HG03196 (cell line): ENCODE data around the gene ARID1B.
"Not testable (repeated sequence)": the region's sequence is repeated elsewhere in the genome, so short reads cannot be mapped to it uniquely, and the experiment has no call there.

Experiments used
- ATAC-seq: cut with Tn5 transposase; IDR thresholded peaks from one replicate; pipeline ENCODE4 v1.9.1; 2021; ENCODE audit not compliant: unreplicated experiment

ARID1B gene

DNA sequence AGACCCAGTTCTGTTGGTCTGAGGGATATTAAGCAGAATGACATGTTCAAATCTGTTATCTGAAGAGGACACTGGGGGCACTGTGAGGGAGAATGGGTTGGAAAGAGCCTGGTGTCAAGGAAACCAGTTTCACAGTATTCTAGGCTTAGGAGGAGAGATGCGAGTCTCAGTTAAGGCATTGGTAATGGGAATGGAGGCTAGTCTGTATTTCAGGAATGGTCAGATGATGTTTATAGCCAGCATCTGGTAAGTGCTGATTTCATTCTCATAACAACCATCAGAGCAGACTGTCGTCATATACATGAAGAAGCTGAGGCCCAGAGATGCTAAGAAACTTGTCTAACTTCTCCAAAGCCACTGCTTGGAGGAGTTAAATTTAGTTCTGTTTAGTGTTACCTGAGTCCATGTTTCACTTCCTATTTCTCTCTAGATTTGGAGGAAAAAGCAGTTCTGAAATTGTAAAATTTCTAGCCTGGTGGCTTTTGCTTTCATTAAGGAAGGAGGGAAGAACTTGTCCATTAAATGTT, 242.0 kb downstream of the ARID1B start:
- ATAC-seq = no peak

DNA sequence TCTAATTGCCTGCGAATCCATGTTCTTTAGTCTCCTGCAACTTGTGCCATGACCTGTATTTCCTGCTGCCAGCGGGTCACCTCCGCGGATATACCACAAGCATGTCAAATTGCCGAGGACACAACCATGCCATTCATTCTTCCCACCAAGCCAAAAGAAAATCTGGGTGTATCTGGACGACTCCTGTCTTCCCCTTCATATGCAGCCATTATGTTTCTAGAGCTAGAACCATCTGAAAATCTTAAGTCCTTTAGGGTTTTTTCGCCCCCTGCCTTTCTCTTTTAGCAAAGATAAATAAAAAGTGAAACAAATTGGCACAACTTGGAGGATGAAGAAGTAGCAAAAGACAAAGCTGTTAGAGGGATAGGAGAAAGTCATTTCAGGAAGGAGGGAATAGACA, 242.6 kb downstream of the ARID1B start:
- no peak for ATAC-seq

DNA sequence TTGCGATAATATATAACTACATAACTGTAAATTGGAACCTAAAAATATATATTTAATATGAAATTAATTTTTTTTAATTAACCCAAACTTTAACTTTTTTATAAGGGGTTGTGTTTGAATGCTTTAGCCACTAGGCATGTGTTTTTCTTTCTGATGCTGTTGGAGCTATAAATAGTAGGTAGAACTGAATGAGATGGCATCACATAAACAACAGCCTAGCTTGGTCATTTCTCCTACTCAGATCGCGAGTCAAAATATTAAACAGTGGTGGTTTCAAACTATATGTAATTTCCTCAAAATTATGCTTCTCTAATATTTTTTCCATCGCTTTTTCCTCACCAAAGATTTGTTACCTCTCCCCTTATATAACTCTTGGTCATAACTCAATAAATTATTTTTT, 243.2 kb downstream of the ARID1B start:
- no peak for ATAC-seq

DNA sequence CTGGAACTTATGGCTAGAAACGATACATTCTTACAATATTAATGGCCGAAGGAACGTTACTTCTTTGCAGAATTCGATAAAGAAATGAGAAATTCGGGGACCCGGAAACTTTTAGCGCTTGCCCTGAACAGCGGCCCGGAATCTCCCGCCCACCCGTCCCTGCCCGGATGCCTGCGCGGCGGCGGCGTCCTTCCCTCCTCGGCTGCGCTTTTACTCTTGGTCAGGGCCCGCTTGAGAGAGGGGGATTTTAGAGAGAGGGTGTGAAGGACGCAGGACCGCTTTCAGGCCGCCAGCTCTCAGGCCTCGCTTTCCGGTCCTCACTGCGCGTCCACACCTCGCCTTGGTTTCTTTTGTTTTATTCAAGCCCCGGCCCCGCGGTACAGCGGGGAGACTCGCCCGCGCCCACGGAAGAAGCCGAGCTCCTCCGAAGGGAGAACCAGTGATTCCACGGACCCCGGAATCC, 243.7 kb downstream of the ARID1B start:
- peak; percentile 38 for ATAC-seq

DNA sequence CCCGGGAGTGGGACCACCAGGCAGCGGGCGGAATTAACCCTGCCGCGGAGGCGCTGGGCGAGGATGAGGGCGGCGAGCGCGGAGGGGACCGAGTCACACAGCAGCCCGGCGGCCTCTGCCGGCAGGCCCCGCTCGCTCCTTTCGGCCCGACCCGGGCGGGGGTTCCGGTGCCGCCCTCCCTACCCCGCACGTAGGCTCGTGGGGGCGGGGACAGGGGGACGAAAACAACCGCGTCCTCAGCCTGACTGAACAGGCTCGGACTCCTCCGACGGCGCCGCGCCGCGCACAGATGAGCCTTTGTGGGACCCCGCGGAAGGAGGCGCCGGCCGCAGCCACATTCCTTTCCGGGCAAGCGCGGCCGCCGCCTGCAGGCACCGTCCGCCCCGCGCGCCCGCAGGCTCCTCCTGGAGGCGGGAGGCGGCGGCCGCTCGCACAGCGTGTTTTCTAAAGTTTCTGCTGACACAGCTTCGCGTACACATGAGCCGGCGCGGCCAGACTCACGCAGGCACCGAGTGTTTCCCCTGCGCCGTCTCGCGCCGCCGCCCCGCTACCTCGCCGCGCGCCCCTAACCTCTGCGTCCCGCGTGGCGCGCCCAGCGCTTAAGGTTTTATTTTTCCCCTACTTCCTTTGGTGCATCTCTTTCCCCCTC, 244.3 kb downstream of the ARID1B start:
- ATAC-seq = peak; percentile 81

DNA sequence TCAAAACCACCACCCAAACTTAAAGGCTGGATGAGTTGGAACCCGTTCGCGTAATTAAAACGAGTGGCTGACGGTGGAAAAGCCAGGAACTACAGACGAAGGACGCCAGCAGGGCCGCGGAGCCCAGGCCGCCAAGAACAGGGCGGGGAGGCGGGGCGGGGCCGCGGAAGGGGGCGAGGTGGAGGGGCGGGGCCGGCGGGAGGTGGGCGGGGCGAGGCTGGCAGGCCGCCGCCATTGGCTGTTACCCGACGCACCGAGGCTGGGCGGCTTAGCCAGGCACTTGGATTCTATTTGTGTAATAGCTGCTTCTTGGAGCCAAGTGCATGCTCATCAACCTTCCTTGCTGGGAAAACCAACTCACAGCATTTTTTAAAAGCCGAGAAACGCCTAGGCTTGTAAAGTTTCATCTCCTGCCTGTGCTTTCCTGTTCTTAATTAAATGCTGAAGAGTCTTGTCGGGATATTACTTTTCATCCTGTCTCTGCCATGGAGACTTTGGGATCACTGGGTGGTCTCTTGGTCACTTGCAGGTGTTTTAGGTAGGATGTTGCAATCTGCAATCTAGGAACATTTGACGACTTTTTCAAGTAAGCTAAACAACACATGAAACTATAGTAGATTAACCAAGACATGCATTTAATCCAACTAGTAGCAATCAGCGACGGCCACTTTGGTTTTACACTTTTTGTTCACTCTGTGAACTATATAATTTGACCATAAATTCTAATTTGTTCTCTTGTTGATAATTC, 245.0 kb downstream of the ARID1B start:
- ATAC-seq = peak; percentile 38

DNA sequence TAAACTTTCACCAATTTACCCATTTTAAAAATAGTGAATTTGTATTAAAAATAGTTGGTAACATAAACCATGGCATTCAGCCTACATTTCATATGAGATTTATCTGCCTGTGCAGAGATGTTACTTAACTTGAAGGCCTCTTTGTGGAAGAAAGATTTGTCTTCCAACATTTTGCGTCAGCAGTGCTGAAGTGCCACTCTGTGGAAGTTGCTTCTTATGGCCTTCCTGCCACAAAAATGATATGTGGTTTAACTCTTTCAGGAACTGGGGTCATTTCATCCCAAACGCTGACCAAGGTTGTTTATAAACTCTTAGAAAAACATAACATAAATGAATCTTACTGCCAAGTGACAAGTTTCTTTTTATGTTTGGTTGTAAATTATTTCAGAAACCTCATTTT, 246.8 kb downstream of the ARID1B start:
- ATAC-seq = no peak

DNA sequence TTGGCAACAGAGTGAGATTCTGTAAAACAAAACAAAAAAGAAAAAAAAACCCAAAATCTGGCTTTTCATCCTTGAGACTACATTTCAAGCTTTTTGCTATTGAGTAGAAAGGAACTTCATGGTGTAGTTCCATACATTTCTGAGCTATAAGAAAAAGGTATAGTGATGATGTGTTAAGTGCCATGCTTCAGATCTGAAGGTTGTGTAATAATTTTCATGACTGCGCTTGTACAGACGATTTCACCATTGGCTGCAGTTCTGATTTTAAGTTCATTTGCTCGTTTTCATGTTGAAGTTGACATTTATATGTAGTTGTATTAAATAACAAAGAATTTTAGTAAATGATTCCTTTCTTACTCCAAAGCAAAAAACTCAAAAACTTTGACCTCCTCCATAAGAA, 247.6 kb downstream of the ARID1B start:
- ATAC-seq = no peak

DNA sequence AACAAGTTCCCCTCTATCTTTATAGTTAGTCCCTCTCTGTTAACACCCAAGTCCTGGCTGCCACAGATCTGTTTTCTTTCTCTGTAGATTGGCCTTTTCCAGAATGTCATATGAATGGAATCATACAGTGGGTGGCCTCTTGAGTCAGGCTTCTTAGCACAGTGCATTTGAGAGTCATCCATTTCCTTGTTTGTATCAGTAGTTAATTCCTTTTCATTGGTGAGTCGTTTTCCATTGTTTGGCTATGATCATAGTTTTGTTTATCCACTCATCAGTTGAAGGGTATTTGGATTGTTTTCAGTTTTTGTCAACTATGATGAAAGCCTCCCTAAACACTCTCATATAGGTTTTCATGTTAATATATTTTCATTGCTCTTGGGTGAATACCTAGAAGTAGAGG, 248.3 kb downstream of the ARID1B start:
- ATAC-seq = no peak

DNA sequence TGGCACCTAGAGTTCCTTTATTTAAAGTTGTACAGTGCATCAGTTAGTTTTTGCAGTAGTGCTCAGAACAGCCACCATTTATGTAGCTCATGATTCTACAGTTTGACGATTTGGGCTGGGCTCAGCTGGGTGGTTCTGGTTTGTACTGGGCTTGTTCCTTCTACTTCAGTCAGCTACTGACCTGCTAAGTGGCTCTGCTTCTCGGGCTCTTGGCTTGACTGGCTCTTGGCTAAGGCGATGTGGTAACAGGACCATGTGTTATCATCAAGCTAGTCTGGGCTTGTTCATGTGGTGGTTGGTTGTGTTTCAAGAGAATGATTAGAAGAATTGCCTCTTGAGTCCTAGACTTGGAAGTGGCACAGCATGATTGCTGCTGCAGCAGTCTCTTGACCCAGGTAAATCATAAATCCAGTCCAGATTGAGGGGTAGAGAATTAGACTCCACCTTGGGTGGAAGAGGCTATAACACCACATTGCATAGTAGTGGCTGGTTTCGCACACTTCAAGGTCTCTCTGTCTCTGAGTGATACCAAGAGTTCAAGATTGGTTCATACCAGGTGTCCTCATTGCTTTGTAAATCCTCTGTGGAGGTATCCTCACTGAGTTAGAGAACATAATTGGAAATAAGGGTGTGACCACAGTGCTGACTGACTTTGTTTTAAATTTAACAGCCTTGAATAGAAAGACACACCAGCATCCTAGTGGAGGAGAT, 253.0 kb downstream of the ARID1B start:
- peak; percentile 60 for ATAC-seq

DNA sequence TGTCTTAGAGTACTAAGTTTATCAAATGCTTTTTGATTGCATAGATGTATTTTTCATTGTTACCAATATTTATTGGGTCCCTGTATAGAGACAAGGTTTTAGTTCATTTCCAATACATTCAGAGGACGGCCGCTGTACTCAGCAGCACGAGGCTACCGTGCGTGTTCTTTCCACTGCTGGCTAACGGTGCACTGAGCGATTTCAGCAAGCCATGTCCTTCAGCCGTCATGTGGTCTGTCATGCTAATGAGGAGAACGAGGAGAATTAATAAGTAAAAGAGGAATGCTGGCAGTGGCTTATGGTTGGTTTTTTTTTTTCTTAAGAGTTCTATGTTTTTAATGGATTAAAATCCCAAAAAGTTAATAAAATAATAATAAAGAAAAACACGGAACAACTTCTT, 253.6 kb downstream of the ARID1B start:
- ATAC-seq = no peak

DNA sequence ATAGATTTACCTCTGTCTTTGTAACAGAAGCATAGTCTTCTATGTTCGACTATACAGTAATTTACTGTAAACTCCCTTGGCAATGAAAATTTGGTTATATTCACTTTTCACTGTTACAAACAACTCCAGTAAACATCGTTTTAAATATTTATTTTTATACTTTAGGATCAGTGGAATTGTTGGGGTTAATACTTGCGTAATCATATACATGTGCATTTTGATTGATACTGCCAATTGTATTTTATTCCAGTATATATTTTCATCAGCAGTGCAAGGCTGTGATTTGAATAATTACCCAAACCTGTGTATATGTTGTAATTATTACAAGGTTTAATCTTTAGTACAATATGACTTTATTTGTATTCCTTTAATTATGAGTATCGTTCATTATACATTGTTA, 255.7 kb downstream of the ARID1B start:
- no peak for ATAC-seq

DNA sequence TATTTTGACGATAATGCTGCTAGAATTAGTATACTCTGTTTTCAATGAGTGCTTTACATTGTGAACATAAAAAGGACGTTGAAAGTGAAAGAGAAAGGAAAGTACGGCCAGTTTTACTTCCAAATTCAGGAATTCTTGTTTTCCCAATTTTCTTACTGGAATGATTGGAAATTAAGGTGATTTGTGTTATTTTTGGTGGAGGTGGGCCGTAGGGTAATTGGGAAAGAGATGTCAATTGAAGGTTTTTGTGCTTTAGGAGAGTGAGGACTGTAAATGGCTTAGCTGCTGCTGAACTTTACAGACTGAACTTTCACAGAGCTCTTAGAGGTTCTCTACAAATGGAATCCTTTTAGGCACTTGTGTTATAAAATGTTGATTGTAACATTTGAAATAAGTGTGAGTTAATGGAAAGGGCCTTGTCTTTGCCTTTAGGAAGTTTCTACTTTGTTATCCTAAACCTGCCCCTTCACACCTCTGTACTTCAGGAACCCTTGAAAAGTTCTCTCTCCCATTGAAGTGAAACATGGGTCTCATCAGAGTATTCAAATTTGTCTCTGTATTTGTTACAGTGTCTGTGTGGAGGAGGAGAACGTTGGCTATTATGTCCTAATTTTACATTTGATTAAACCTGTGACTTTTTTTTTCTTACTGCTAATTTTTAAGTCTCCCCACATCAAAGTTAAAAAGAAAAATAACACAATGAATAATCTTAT, 256.4 kb downstream of the ARID1B start:
- no peak for ATAC-seq

DNA sequence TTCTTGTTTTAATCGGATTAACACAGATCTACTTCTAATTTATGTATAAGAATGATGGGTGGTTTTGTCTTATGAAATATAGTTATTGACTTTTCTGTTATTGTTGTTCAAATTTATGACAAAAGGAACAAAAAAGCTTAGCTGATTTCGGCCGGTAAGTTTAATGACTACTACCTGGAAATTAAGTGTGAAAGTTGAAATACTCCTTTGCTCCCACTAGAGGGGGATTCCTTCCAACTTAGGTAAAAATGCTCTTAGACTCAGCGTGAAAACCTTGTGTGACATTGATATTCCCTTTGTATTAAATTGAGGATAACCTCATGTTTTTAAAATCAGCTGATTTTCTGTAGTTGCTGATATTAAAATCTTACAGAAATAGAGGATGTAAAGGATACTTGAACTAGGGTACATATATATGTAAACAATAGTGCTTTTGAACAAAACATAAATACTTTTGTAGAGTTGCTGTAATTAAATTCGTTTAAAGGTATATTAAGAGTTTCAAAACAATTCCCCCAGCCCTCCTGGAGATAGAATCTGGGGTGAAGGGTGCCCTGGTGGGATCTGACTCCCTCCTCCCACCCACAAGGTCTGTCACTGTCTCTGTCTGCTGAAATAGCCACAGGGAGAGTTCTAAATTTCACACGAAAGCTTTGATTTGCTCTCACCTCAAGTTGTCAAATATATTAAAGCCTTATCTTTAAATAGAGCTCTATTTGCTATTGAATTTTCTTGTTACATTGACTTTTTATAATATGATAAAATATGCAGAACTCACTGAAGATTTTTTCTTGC, 257.5 kb downstream of the ARID1B start:
- no peak for ATAC-seq

DNA sequence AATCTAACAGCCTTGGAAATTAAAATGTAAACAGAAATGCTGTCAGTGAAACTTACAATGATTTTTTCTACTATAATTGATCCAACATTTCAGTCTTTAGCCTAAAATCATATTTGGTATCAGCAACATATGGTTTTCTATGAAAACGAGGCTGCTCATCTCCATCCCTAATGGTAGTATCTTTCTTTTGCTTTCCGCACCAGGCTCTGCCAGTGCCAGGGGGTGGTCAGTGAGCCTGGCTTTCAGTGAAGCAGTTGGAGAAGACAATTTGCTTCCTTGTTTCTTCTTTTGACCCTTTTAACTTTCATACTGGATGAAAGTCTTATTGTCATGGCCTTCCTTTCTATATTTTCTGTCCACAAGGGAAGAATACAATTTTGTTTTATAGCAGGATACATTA, 258.4 kb downstream of the ARID1B start:
- no peak for ATAC-seq

DNA sequence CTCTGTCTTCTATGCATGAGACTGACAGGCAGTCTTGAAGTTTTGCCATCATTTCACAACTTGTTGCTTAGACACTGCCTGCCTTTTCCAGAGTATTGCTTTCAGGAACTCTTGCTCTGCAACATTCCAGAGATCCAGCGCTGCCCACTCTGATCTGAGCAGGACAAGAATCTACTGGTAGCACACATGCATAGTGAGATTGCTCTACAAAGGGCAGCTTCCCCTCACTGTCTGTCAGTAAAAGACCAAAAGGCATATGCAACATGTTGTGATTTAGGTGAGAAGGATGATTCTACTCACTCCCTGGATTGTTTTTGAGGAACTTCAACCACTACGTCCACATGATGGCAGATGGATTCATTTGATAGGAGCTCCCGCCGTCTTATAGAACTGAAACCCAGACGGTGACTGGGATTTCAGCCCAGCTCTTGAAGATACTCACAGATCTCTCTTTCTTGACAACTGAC, 259.1 kb downstream of the ARID1B start:
- no peak for ATAC-seq

DNA sequence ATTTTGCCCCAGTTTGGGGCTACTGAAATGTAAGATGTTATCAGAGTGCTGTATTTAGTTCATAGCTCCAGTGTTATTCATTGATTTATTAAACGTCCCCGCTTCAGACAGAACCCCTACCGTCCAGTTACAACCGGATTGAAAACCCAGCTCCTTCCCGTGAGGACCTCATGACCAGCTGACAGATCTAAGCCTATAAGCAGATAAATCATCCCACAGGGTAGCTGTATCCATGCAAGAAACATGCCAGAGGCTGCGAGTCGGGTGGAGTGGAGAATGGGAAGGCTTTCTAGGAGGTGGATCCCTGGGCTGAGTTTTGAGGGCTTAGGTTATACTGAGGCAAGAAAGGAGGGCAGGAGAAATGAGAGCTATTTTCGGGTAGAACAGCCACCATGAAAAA, 260.0 kb downstream of the ARID1B start:
- ATAC-seq = no peak

DNA sequence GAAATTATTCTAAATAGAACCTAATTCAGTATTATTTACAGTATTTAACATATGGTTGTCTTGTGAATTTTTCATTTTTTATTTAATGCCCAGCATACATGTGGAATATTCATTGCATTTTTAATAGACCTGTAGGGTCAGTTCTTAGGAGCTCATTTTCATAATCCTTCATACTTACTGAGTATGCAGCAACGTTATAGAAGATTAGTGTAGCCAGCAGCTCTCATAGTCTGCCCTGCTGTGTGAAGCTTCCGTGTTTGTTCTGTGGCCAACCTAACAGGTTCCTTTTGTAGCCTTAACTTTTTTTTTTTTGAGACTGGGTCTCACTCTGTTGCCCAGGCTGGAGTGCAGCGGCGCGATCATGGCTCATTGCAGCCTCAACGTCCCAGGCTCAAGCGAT, 261.4 kb downstream of the ARID1B start:
- ATAC-seq = no peak

DNA sequence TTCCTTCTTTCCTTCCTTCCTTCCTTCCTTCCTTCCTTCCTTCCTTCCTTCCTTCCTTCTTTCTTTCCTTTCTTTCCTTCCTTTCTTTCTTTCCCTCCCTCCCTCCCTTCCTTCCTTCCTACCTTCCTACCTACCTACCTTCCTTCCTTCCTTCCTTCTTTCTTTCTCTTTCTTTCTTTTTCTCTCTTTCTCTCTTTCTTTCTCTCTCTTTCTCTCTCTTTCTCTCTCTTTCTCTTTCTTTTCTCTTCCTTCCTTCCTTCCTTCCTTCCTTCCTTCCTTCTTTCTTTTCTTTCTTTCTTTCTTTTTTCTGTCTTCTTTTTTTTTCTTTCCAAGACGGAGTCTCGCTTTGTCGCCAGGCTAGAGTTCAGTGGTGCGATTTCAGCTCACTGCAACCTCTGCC, 262.5 kb downstream of the ARID1B start:
- not testable (repeated sequence) for ATAC-seq

DNA sequence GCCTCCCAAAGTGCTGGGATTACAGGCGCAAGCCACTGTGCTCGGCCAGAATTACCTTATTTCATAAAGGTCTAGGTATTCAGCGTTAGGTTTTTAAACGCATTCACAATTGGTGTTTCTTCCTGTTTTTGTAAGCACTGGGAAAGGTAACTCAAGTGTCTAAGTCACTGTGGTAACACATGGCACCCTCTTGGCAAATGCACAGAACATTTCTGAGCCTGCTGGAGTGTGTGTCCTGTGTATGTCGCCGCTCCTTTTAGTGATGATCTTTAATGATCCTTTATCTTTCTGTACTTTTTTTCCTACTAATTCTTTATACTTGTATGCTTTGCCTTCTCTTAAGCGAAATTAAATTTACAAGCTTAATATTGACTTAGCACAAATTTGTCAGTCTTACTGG, 263.0 kb downstream of the ARID1B start:
- ATAC-seq = no peak
